Heart right ventricle (tissue), 16 donors: ENCODE measurements around the gene LRRC70. TPM values are rescaled to one million over a fixed set of nuclear protein-coding genes. Genes with fewer than 3 reads are reported as not detected.

ENCODE experiments used
- ATAC-seq, 8 donors: fragments of 200-7000 bp; cut with Tn5 transposase; one replicate each; pipeline ENCODE4 v1.9.1; 2020; ENCODE audit warnings: mild to moderate bottlenecking in 8 of 8, moderate library complexity in 8 of 8, moderate number of reproducible peaks in 1 of 8
- DNase-seq, 2 donors: peaks; one replicate each; pipeline ENCODE4 v3.0.0-alpha.2; 2020
- H3K27ac ChIP-seq, 10 donors: fragments of 200-600 bp; sonication (generic) in 2 of 10; one replicate each; pipeline versions ENCODE4 v1.5.0 to v1.8.0; 2020 to 2022; ENCODE audit warnings: mild to moderate bottlenecking in 3 of 10
- H3K27me3 ChIP-seq, 7 donors: fragments of 200-600 bp; one replicate each; pipeline ENCODE4 v1.8.0; 2021 to 2022; ENCODE audit warnings: mild to moderate bottlenecking in 2 of 7
- H3K36me3 ChIP-seq, 9 donors: fragments of 200-600 bp; sonication (generic) in 1 of 9; one replicate each; pipeline versions ENCODE4 v1.5.0 to v1.8.0; 2020 to 2022; ENCODE audit warnings: mild to moderate bottlenecking in 2 of 9
- H3K4me1 ChIP-seq, 9 donors: fragments of 200-600 bp; sonication (generic) in 1 of 9; one replicate each; pipeline versions ENCODE4 v1.5.0 to v1.8.0; 2020 to 2022; ENCODE audit warnings: mild to moderate bottlenecking in 4 of 9
- H3K4me3 ChIP-seq, 10 donors: fragments of 200-600 bp; sonication (generic) in 2 of 10; one replicate each; pipeline versions ENCODE4 v1.5.0 to v1.8.0; 2020 to 2022; ENCODE audit warnings: mild to moderate bottlenecking in 7 of 10, moderate library complexity in 2 of 10
- H3K9me3 ChIP-seq, 11 donors: fragments of 200-600 bp in 10 of 11; sonication (generic) in 2 of 11; one replicate each; pipeline versions ENCODE4 v1.5.0 to v1.8.0; 2013 to 2022; ENCODE audit warnings: mild to moderate bottlenecking in 2 of 11, control low read depth in 1 of 11, moderate library complexity in 1 of 11
- WGBS, 2 donors: extraction: QIAGEN DNeasy Blood & Tissue Kit; methylation state at CpG; one replicate each; pipeline ENCODE4 v1.1.7; 2013; ENCODE audit warnings: inconsistent platforms in 1 of 2; 5-methylcytosine and 5-hydroxymethylcytosine counted together
- intact Hi-C, 10 donors: fragments of 100-400 bp; cut with DNase I; formaldehyde crosslinking; loops; one replicate each; pipeline versions ENCODE4 v1.11.1 to v1.14.2; 2022
- polyA plus RNA-seq, 2 donors: library from polyadenylated mRNA; stranded (reverse); fragments of 200-250 nt; gene quantifications; one replicate each; pipeline ENCODE4 v1.2.3, GENCODE V29; 2013
- total RNA-seq, 10 donors: library from RNA; stranded (reverse); fragmentation: NEBNext Ultra II Directional in 3 of 10; extraction: Animal tissue kit (Norgen Biotek cat#: 25700) in 3 of 10; gene quantifications; one replicate each; pipeline versions ENCODE4 v1.2.1 to v1.2.4, GENCODE V29; 2021 to 2023
- TF ChIP-seq, protein P1 (sequence below), 9 donors: fragments of 200-600 bp; sonication (generic) in 2 of 9; IDR thresholded peaks; one replicate each; pipeline versions ENCODE4 v1.5.0 to v1.8.0; 2021 to 2022; ENCODE audit warnings: antibody characterized with exemption in 9 of 9, mild to moderate bottlenecking in 5 of 9, moderate library complexity in 1 of 9
- donor health status: Arrhythmogenic right ventricular cardiomyopathy.
- donor health status: ischemic (EF 13 %, LVEDD 7.1; RV severe dilation, severe dysfunction).
- donor health status: healthy with polysubstance abuse.
- donor health status: DM: no; HTN: yes; CAD: no.
- donor health status: DM: no; HTN: no; CAD: no.
- donor health status: ischemic (EF 25% LVEDD 6.9; RV normal size, moderate dysfunction).
- donor health status: ischemic (EF 25% LVEDD 5.7; RV mildly dilated, moderate dysfunction).
- donor health status: healthy.
- donor health status: DM: yes; HTN: yes; CAD: no.
- donor health status: Ischemic cardiomyopathy.
- donor health status: ischemic (EF 35%, LVEDD 5.7; RV mildly dilated, moderate dysfunction).
- donor health status: nonischemic (EF 11% LVEDD 7.7; RV severe dilation, severe dysfunction).
- donor health status: DM: yes; HTN: yes; CAD: no.
- donor health status: PGD.
- donor health status: ischemic (EF 29% LVEDD 5.4; RV normal size, mild dysfunction).
- donor health status: nonischemic (EF 23%, LVEDD 6.1; RV moderate dilation, normal function).

LRRC70 gene
- total and polyA plus RNA-seq, 12 donors, result 0.42 to 4.8 (median 1.7) TPM

DNA sequence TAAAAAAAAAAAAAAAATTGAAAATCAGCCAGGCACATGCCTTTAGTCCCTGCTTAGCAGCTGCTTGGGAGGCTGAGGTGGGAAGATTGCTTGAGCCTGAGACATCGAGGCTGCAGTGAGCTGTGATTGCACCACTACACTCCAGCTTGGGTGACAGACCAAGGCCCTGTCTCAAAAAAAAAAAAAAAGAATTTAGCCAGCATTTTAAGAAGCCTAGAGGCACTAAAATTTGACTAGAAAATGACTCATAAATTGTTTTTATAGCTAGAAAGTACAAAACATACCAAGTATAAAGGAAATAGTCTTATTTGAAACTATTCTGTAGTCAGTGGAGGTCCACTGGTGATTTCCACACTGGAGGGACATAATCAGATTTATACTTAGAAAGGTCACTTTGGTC, 17.5 kb downstream of the LRRC70 start:
- WGBS, 2 donors, result 86 to 87% methylated on average over 1 of the region's 1 CpG

DNA sequence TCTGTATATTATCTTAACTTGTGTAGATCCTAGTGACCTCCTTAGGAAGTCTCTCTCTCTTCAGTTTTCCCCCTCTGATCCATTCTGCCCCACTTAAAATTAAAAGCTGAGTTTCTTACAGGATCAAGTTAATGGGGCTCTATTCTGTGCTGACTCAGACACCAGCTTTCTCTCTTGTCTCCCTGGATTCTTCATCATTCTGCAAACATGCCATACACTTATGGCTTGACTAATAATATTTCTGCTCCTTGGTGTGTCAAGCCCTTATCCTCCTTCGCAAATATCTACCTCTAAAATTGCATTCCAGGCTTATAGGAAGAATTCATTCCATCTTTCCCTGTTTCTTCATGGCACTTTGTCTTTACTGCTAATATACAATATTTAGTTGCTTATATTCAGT, 18.1 kb downstream of the LRRC70 start:
- no peaks in the 10 kb centered on the region for H3K9me3 ChIP-seq
- H3K27ac ChIP-seq, result no peak overlapping the region
- H3K4me3 ChIP-seq, result no peak overlapping the region
- DNase-seq (no peak), ATAC-seq (no peak)
- no peaks in the 10 kb centered on the region for H3K27me3 ChIP-seq
- WGBS, 2 donors, result 95 to 99% methylated on average over 1 of the region's 1 CpG
- TF ChIP-seq, protein P1, sequence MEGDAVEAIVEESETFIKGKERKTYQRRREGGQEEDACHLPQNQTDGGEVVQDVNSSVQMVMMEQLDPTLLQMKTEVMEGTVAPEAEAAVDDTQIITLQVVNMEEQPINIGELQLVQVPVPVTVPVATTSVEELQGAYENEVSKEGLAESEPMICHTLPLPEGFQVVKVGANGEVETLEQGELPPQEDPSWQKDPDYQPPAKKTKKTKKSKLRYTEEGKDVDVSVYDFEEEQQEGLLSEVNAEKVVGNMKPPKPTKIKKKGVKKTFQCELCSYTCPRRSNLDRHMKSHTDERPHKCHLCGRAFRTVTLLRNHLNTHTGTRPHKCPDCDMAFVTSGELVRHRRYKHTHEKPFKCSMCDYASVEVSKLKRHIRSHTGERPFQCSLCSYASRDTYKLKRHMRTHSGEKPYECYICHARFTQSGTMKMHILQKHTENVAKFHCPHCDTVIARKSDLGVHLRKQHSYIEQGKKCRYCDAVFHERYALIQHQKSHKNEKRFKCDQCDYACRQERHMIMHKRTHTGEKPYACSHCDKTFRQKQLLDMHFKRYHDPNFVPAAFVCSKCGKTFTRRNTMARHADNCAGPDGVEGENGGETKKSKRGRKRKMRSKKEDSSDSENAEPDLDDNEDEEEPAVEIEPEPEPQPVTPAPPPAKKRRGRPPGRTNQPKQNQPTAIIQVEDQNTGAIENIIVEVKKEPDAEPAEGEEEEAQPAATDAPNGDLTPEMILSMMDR (IDR thresholded peaks at IDR 0.05), result no peak
- intact Hi-C loops, result no loop called here
- H3K36me3 ChIP-seq, result peaks cover 0 to 43% (median 9%) of the 10 kb centered on the region in 9 donors
- H3K4me1 ChIP-seq, result peaks cover 0 to 8% (median 0%) of the 10 kb centered on the region in 9 donors

More for the DNA sequence above, 17.5 kb downstream of the LRRC70 start:
- Histone ChIP-seq H3K27ac (no peak overlapping the region), H3K9me3 (no peaks in the 10 kb centered on the region), H3K4me3 (no peak overlapping the region), H3K4me1 (peaks cover 0 to 8% (median 0%) of the 10 kb centered on the region in 9 donors), H3K27me3 (no peaks in the 10 kb centered on the region), H3K36me3 (peaks cover 0 to 49% (median 9%) of the 10 kb centered on the region in 9 donors)
- ATAC-seq (no peak), DNase-seq (no peak)
- intact Hi-C loops, result no loop called here
- TF ChIP-seq, protein P1 (IDR thresholded peaks at IDR 0.05), result no peak

DNA sequence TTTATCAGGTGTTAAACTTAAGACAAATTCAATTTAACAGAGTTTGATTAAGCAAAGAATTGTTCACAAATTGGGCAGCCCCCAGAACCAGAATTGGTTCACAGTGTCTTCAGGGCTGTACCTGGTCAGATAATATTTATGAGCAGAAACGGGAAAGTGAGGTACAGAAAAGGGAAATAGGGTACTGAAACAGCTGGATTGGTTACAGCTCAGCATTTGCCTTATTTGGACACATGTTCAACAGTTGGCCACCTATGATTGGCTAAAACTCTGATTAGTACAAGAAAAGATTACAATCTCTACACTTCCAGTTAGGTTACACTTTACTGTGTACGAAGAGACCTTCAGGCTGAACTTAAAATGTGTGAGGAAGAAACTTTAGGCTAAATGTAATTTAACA, 18.7 kb downstream of the LRRC70 start:
- Histone ChIP-seq H3K4me1 (peaks cover 0 to 8% (median 0%) of the 10 kb centered on the region in 9 donors), H3K27ac (no peak overlapping the region), H3K36me3 (peaks cover 0 to 37% (median 3%) of the 10 kb centered on the region in 9 donors), H3K9me3 (no peaks in the 10 kb centered on the region), H3K27me3 (no peaks in the 10 kb centered on the region), H3K4me3 (no peak overlapping the region)
- WGBS, 2 donors, result 94 to 95% methylated on average over 2 of the region's 2 CpGs
- no peak for DNase-seq
- intact Hi-C loops, result no loop called here
- no peak for ATAC-seq
- TF ChIP-seq, protein P1 (IDR thresholded peaks at IDR 0.05), result no peak

DNA sequence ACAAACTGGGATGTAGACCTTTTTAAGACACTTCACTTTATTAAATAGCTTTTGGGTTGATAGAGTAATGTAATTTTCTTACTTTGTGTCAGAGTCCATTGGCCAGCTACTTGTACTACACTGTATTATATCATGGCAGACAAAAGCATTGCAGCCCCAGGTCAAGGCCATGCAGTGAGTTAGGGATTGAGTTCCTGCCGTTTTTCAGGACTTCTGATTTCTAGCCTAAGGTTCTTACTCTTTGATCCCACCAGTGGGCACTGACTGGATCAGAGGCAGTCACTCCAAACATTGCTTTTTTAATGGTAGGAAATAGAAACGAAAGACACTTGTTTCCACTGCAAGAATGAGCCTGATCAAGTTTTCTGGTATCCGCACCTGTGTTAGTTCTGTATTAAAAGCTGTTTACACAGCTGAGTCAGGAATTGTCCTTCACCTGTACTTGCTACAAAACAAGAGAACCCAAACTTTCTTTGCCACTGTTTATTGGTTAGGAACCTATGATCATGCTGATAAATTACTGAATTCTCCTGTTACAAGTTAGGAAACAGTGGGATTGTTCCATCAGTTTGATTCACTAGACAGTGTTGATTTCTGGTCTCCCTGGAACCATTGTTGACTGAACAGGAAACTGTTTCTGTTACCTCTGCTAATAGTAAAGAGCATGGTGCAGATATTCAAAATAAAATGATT, 22.1 kb downstream of the LRRC70 start:
- intact Hi-C loops, result no loop called here

More for the DNA sequence above, 22.1 kb downstream of the LRRC70 start:
- Histone ChIP-seq H3K9me3 (no peaks in the 10 kb centered on the region), H3K4me1 (no peaks in the 10 kb centered on the region), H3K36me3 (peaks cover 0 to 24% (median 0%) of the 10 kb centered on the region in 9 donors), H3K27ac (no peak overlapping the region), H3K4me3 (no peak overlapping the region), H3K27me3 (no peaks in the 10 kb centered on the region)
- no peak for DNase-seq
- TF ChIP-seq, protein P1 (IDR thresholded peaks at IDR 0.05), result no peak
- no peak for ATAC-seq
- WGBS, 2 donors, result 73 to 81% methylated on average over 3 of the region's 3 CpGs
